GM18517 (cell line): ENCODE results near the gene GOLGA8T.
"Not testable (repeated sequence)": the region's sequence is repeated elsewhere in the genome, so short reads cannot be mapped to it uniquely, and the experiment has no call there.

Experiments used
- ATAC-seq: cut with Tn5 transposase; IDR thresholded peaks from one replicate; pipeline ENCODE4 v1.9.1; 2021; ENCODE audit warnings: mild to moderate bottlenecking, moderate library complexity; ENCODE audit not compliant: unreplicated experiment

Gene GOLGA8T

DNA sequence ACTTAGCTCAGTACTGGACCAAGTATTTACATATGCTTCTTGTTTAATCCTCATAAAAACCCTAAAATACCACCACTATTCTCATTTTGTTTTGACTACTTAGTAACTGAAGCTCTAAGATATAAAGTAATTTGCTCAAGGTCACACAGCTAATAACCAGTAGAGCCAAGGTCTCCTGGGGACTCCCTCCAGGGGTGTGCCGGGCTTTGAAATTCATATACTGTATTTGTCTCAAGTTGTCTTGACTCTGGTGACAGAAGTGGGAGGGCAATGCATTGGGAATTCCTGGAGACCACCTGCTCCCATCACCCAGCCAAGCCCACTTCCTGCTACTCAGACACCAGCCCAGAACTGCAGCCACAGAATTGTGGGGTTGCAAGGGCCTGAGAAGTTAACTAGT is 54.9 kb downstream of the GOLGA8T start:
- ATAC-seq = not testable (repeated sequence)

DNA sequence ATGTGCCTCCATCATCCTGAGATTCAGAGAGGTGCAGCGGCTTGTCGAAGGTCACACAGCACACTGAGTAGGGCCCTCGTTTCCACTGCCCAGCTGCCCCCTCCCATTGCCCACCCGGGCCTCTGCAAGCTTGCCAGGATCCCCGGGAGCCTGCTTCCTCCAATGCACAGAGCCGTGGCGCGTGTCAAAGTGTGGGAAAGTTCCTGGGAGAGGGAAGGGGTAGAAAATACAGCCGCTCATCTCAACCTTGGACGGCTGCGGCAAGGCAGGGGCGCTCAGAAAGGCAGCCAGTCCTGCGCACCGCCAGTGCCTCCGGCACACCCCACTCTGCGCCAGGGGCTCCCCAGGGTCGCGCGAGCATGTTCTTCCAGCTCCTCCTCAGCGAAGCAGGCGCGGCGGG is 56.3 kb downstream of the GOLGA8T start:
- not testable (repeated sequence) for ATAC-seq

GRCh38 chr15:30191639-30192038 is 56.8 kb downstream of the GOLGA8T start:
- ATAC-seq = not testable (repeated sequence)

- not testable (repeated sequence) for ATAC-seq
These were observed 57.4 kb downstream of the GOLGA8T start for GRCh38 chr15:30192119-30192745.

- ATAC-seq = not testable (repeated sequence)
These were observed 58.0 kb downstream of the GOLGA8T start for GRCh38 chr15:30192892-30193291.
